Tibial artery (tissue), 4 donors: ENCODE results near the gene KHDRBS2.
A peak's percentile ranks its signal among the peaks of the same experiment; 100 is the strongest.

Experiments
- DNase-seq, 2 donors: peaks; one replicate each; pipeline ENCODE4 v3.0.0-alpha.2; 2019
- H3K27ac ChIP-seq, 2 donors: fragments of 200-600 bp; sonication (generic) in 1 of 2; 1 replicate in 1 of 2; 2 replicates in 1 of 2; pipeline ENCODE4 v1.5.1; 2018 to 2019; ENCODE audit warnings: mild to moderate bottlenecking in 1 of 2
- H3K27me3 ChIP-seq, 2 donors: fragments of 200-600 bp; sonication (generic) in 1 of 2; one replicate each; pipeline versions ENCODE4 v1.5.1 to v1.6.0; 2016 to 2019
- H3K36me3 ChIP-seq, 3 donors: fragments of 200-600 bp; sonication (generic) in 2 of 3; one replicate each; pipeline ENCODE4 v1.5.1; 2016 to 2019; ENCODE audit warnings: mild to moderate bottlenecking in 2 of 3
- H3K4me1 ChIP-seq, 4 donors: fragments of 200-600 bp; sonication (generic) in 2 of 4; 1 replicate in 3 of 4; 2 replicates in 1 of 4; pipeline ENCODE4 v1.5.1; 2016 to 2019
- H3K4me3 ChIP-seq, 2 donors: fragments of 200-600 bp; sonication (generic) in 1 of 2; 1 replicate in 1 of 2; 2 replicates in 1 of 2; pipeline ENCODE4 v1.5.1; 2018 to 2019; ENCODE audit warnings: mild to moderate bottlenecking in 2 of 2
- H3K9me3 ChIP-seq, 3 donors: fragments of 200-600 bp; sonication (generic) in 1 of 3; one replicate each; pipeline ENCODE4 v1.5.1; 2016 to 2019
- CTCF ChIP-seq, 2 experiments: fragments of 200-600 bp in 1 of 2; fragments of 450-650 bp in 1 of 2; IDR thresholded peaks; one replicate each; pipeline ENCODE4 v1.5.1; 2017 to 2019; ENCODE audit warnings: antibody characterized with exemption in 2 of 2, mild to moderate bottlenecking in 1 of 2, moderate library complexity in 1 of 2
- intact Hi-C: fragments of 100-400 bp; cut with DNase I; formaldehyde crosslinking; loops from one replicate; pipeline ENCODE4 v1.15.0; 2023; ENCODE audit warnings: low total_unique reads

KHDRBS2 gene

GRCh38 chr6:61835237-61835636 is 450.8 kb downstream of the KHDRBS2 start:
- Histone ChIP-seq H3K9me3 (no peaks in the 10 kb centered on the region), H3K36me3 (no peaks in the 10 kb centered on the region), H3K4me3 (no peak overlapping the region), H3K4me1 (no peaks in the 10 kb centered on the region), H3K27me3 (no peaks in the 10 kb centered on the region), H3K27ac (no peak overlapping the region)
- intact Hi-C loops = no loop called here
- no peak for DNase-seq
- TF ChIP-seq CTCF (IDR thresholded peaks at IDR 0.05) = no peak

- Histone ChIP-seq H3K27me3 (no peaks in the 10 kb centered on the region), H3K36me3 (no peaks in the 10 kb centered on the region), H3K4me3 (no peak overlapping the region), H3K9me3 (no peaks in the 10 kb centered on the region), H3K4me1 (no peaks in the 10 kb centered on the region), H3K27ac (no peak overlapping the region)
- intact Hi-C loops = no loop called here
- DNase-seq = no peak
- TF ChIP-seq CTCF (IDR thresholded peaks at IDR 0.05) = no peak
Observed at GRCh38 chr6:61833176-61833755, 452.8 kb downstream of the KHDRBS2 start.

- intact Hi-C loops = no loop called here
Observed at GRCh38 chr6:61817716-61818115, 468.3 kb downstream of the KHDRBS2 start.

GRCh38 chr6:61810047-61810446 is 476.0 kb downstream of the KHDRBS2 start:
- H3K27me3 ChIP-seq = no peaks in the 10 kb centered on the region
- no peak overlapping the region for H3K27ac ChIP-seq
- no peak overlapping the region for H3K4me3 ChIP-seq
- no peaks in the 10 kb centered on the region for H3K9me3 ChIP-seq
- no peaks in the 10 kb centered on the region for H3K36me3 ChIP-seq
- no peaks in the 10 kb centered on the region for H3K4me1 ChIP-seq
- DNase-seq = no peak
- no peak for TF ChIP-seq CTCF (IDR thresholded peaks at IDR 0.05)
- intact Hi-C loops = no loop called here

More at GRCh38 chr6:61817716-61818115, 468.3 kb downstream of the KHDRBS2 start:
- H3K4me1 ChIP-seq = no peaks in the 10 kb centered on the region
- DNase-seq = no peak
- H3K27me3 ChIP-seq = no peaks in the 10 kb centered on the region
- no peaks in the 10 kb centered on the region for H3K36me3 ChIP-seq
- no peak for TF ChIP-seq CTCF (IDR thresholded peaks at IDR 0.05)
- no peak overlapping the region for H3K27ac ChIP-seq
- no peaks in the 10 kb centered on the region for H3K9me3 ChIP-seq
- H3K4me3 ChIP-seq = no peak overlapping the region

DNA sequence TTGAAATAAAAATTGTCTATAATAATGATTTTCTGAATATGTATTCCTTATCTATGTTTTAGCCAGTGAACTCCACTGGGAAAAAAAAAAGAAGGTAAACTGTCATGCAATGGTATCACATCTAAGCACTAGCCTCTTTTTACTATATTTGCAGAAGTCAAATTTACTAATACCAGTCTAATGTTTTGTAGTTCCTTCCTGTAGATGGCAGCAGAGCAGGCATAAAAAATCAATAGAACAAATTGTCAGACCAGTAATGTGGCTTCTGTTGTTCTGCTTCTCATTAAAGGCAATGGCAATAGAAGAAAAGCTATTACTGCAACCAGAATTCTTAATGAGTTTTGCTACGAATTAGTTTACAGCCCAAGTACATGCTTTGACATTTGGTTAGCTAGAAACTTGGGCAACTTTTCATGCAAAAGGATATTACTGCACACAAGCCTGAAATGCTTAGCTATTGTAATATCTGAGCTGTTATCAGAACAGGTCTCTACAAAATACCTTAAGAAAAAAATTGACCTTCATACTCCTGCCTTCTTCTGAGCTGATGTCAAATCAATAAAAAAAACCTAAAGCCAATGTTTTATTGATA is 476.9 kb downstream of the KHDRBS2 start:
- Histone ChIP-seq H3K4me1 (no peaks in the 10 kb centered on the region), H3K36me3 (no peaks in the 10 kb centered on the region), H3K9me3 (peaks cover 0 to 4% (median 0%) of the 10 kb centered on the region in 3 donors), H3K27me3 (no peaks in the 10 kb centered on the region), H3K27ac (no peak overlapping the region), H3K4me3 (no peak overlapping the region)
- TF ChIP-seq CTCF (IDR thresholded peaks at IDR 0.05) = peak in 1 of 2 experiments; percentile 10
- no peak for DNase-seq
- intact Hi-C loops = no loop called here
